ENCODE data around the gene PLB1. TPM values are rescaled to one million over a fixed set of nuclear protein-coding genes. Genes with fewer than 3 reads are reported as not detected.

Gene PLB1
- total and polyA plus RNA-seq, 3 experiments from 2014 or later: 0.16 to 0.39 (median 0.35) TPM

DNA sequence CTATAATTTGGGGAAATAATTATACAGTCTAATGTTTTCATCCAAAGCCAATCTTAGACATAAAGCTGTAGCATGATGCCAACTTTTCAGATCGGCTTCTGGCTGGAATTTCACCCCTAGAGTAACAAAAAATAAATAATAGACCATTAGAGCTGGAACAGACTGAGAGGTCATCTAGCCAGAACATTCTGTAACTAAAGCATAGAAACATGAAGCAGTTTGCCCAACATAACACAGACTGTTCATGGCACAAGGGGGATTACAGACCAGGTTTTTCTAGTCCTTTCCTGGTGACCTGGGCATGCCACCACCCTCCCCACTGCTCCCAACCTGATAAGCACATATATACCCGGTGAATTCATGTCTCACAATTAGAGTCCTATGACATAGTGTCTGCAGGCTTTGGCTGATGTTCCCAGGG, 139.3 kb downstream of the PLB1 start:
- CTCF ChIA-PET: no interaction called here
- POLR2A ChIA-PET: no interaction called here

DNA sequence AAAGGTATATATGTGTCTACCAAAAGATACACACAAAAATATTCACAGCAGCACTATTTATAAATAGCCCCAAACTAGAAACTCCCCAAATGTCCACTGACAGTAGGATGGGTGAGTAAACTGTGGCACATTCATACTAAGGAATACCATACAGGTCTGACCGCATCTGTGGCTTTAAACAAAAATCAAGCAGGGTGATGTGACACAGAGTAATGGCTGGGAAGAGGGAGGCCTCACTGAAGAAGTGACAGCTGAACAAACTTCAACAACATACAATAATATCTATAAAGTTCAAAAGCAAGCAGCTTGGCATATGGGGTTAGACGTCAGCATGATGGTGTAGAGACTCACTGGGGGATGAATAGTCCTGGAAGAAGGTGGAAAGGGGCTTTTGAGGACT, 140.6 kb downstream of the PLB1 start:
- Histone ChIP-seq H3K36me3 (ENCODE audit: insufficient read depth, low read length) (no peaks in the 10 kb centered on the region), H3K27ac (ENCODE audit: low read depth, low read length) (no peak overlapping the region), H3K9me3 (ENCODE audit: low read length) (no peaks in the 10 kb centered on the region), H3K4me3 (ENCODE audit: low read length) (no peak overlapping the region), H3K27me3 (ENCODE audit: insufficient read depth, low read length, poor library complexity, severe bottlenecking) (no peaks in the 10 kb centered on the region), H3K4me1 (ENCODE audit: insufficient read depth, low read length) (peaks cover 3% of the 10 kb centered on the region)
- no peak for DNase-seq
- Mint-ChIP-seq H3K4me3 (no peak overlapping the region), H3K4me1 (no peaks in the 10 kb centered on the region), H3K27me3 (peaks cover 0 to 11% of the 10 kb centered on the region in 2 donors), H3K36me3 (no peaks in the 10 kb centered on the region), H3K27ac (peak overlapping the region in 1 of 8 donors; percentile 47), H3K9me3 (no peaks in the 10 kb centered on the region)
- ChIA-PET POLR2A (no interaction called here), CTCF (no interaction called here)

More for the DNA sequence above, 139.3 kb downstream of the PLB1 start:
- Mint-ChIP-seq H3K9me3 (no peaks in the 10 kb centered on the region), H3K36me3 (no peaks in the 10 kb centered on the region), H3K27me3 (peaks cover 0 to 10% of the 10 kb centered on the region in 2 donors), H3K27ac (peak overlapping the region in 2 of 8 donors; percentile 1 to 41), H3K4me3 (no peak overlapping the region), H3K4me1 (no peaks in the 10 kb centered on the region)
- Histone ChIP-seq H3K4me3 (ENCODE audit: low read length) (no peak overlapping the region), H3K36me3 (ENCODE audit: insufficient read depth, low read length) (no peaks in the 10 kb centered on the region), H3K27me3 (ENCODE audit: insufficient read depth, low read length, poor library complexity, severe bottlenecking) (no peaks in the 10 kb centered on the region), H3K9me3 (ENCODE audit: low read length) (no peaks in the 10 kb centered on the region), H3K4me1 (ENCODE audit: insufficient read depth, low read length) (peaks cover 3% of the 10 kb centered on the region), H3K27ac (ENCODE audit: low read depth, low read length) (no peak overlapping the region)
- DNase-seq: no peak

DNA sequence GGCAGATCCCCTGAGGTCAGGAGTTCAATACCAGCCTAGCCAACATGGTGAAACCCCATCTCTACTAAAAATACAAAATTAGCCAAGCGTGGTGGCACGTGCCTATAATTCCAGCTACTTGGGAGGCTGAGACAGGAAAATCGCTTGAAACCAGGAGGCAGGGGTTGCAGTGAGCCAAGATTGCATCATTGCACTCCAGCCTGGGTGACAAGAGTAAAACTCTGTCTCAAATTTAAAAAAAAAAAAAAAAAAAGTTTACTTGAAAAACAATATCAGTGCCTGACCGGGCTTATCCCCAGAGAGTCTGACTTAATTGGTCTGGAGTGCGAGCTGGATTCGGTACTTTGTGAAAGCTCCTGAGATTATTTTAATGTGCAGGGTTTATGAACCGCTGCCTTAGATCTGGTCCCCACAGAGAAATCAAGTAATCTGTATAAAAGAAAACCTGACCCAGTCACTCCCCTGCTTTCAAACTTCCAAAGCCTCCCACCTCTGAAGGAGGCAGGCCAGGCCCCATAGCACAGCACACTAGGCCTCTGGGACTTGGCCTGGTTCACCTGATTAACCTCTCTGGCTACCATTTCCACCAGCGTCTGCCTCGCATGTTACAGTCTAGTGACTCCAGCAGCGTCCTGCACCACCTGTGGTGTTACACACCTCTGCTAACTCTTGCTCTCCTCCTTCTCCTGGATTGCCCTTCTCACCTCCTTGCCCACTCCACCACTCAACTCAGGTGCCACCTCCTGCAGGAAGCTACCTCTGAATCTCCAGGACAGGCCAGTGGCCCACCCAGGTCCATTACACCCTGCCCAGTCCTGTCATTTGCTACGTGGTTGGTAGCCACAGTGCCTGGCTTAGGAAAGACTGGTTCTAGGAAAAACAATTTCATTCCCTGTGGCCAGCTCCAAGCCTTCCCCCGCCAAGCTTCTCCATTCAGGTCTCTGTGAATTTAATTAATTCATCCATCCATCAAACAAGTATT, 141.5 kb downstream of the PLB1 start:
- CTCF ChIA-PET: no interaction called here
- Histone ChIP-seq H3K4me3 (ENCODE audit: low read length) (no peak overlapping the region), H3K27me3 (ENCODE audit: insufficient read depth, low read length, poor library complexity, severe bottlenecking) (no peaks in the 10 kb centered on the region), H3K36me3 (ENCODE audit: insufficient read depth, low read length) (no peaks in the 10 kb centered on the region), H3K4me1 (ENCODE audit: insufficient read depth, low read length) (peaks cover 3% of the 10 kb centered on the region), H3K9me3 (ENCODE audit: low read length) (no peaks in the 10 kb centered on the region), H3K27ac (ENCODE audit: low read depth, low read length) (no peak overlapping the region)
- POLR2A ChIA-PET: no interaction called here
- Mint-ChIP-seq H3K4me3 (no peak overlapping the region), H3K36me3 (no peaks in the 10 kb centered on the region), H3K27ac (peak overlapping the region in 1 of 8 donors; percentile 11), H3K27me3 (peaks cover 0 to 11% of the 10 kb centered on the region in 2 donors), H3K4me1 (no peaks in the 10 kb centered on the region), H3K9me3 (no peaks in the 10 kb centered on the region)
- DNase-seq: no peak

DNA sequence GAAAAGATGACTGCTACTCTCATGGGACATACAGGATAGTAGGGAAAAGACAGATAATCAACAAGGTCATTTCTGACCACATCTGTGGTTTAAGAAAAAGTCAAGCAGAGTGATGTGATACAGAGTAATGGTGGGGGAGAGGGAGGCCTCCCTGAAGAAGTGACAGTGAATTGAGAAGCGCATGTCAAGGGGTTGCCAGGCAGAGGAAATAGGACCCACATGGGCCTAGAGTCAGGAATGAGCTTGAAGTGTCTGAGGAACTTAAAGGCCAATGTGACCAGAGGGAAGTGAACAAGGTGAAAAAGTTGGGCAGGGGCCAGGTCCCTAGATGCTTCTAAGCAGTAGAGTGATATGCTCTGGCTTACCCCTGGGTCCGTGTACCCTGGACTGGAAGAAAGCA, 142.2 kb downstream of the PLB1 start:
- H3K27me3 Mint-ChIP-seq: peaks cover 0 to 11% of the 10 kb centered on the region in 2 donors
- no peaks in the 10 kb centered on the region for H3K36me3 Mint-ChIP-seq
- H3K27me3 ChIP-seq (ENCODE audit: insufficient read depth, low read length, poor library complexity, severe bottlenecking): no peaks in the 10 kb centered on the region
- no peak overlapping the region for H3K4me3 ChIP-seq (ENCODE audit: low read length)
- peaks cover 3% of the 10 kb centered on the region for H3K4me1 ChIP-seq (ENCODE audit: insufficient read depth, low read length)
- peak overlapping the region in 2 of 8 donors; percentile 11 for H3K27ac Mint-ChIP-seq
- H3K9me3 Mint-ChIP-seq: no peaks in the 10 kb centered on the region
- H3K36me3 ChIP-seq (ENCODE audit: insufficient read depth, low read length): no peaks in the 10 kb centered on the region
- H3K27ac ChIP-seq (ENCODE audit: low read depth, low read length): no peak overlapping the region
- H3K4me1 Mint-ChIP-seq: no peaks in the 10 kb centered on the region
- DNase-seq: no peak
- H3K9me3 ChIP-seq (ENCODE audit: low read length): no peaks in the 10 kb centered on the region
- ChIA-PET POLR2A (no interaction called here), CTCF (no interaction called here)
- no peak overlapping the region for H3K4me3 Mint-ChIP-seq

DNA sequence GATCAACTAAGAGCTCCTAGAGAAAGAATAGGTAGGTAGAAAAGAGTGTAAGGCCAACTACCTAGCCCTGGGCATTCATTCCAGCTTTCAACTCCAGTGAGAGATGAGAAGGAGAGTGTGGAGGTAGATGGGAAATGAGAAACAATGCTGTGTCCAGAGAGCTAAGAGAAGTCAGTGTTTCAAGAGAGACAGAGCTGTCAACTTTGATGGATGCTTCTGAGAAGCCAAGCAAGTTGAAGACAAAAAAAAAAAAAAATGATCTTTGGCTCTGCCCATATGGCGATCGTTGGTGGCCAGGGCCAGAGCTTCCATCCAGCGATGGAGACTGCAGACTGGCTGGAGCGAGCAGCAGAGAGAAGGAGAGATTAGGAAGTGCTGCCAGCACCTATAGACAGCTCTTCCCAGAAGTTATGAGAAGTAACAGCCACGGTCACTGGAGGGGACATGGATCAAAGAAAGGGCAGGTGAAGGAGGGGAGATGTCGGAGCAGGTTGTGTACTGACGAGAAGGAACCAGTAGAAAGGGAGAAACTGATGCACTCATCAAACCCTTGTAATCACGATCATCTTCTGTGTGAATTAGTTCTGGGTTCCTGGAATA, 143.3 kb downstream of the PLB1 start:
- Histone ChIP-seq H3K4me1 (ENCODE audit: insufficient read depth, low read length) (peaks cover 3% of the 10 kb centered on the region), H3K4me3 (ENCODE audit: low read length) (no peak overlapping the region), H3K36me3 (ENCODE audit: insufficient read depth, low read length) (no peaks in the 10 kb centered on the region), H3K27me3 (ENCODE audit: insufficient read depth, low read length, poor library complexity, severe bottlenecking) (no peaks in the 10 kb centered on the region), H3K9me3 (ENCODE audit: low read length) (no peaks in the 10 kb centered on the region), H3K27ac (ENCODE audit: low read depth, low read length) (no peak overlapping the region)
- DNase-seq: no peak
- H3K27ac Mint-ChIP-seq: peak overlapping the region in 2 of 8 donors; percentile 77 to 78
- CTCF ChIA-PET: no interaction called here
- H3K9me3 Mint-ChIP-seq: no peaks in the 10 kb centered on the region
- H3K4me3 Mint-ChIP-seq: no peak overlapping the region
- H3K27me3 Mint-ChIP-seq: peaks cover 0 to 7% of the 10 kb centered on the region in 2 donors
- H3K4me1 Mint-ChIP-seq: no peaks in the 10 kb centered on the region
- no peaks in the 10 kb centered on the region for H3K36me3 Mint-ChIP-seq
- POLR2A ChIA-PET: no interaction called here

DNA sequence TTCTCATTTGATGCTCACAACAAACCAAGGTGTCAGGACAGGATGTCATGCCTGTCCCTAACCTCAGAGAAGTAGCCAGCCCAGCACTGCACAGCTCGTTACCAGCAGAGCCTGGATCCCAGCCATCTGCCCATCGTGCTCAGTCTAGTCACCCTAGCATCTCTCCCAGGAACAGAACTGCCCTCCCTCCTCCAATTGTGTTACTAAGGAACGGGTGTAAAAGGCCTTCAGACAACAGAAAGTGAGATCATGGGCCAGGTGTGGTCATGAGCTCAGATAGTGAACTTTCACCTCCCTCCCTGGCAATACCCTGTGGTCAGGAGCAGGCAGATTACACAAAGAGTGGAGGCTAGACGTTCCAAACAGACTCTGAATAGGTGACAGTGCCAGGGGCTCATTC, 144.0 kb downstream of the PLB1 start:
- H3K9me3 Mint-ChIP-seq: no peaks in the 10 kb centered on the region
- H3K27ac ChIP-seq (ENCODE audit: low read depth, low read length): no peak overlapping the region
- H3K9me3 ChIP-seq (ENCODE audit: low read length): no peaks in the 10 kb centered on the region
- POLR2A ChIA-PET: no interaction called here
- H3K27me3 Mint-ChIP-seq: peaks cover 0 to 7% of the 10 kb centered on the region in 2 donors
- H3K36me3 ChIP-seq (ENCODE audit: insufficient read depth, low read length): no peaks in the 10 kb centered on the region
- no peak overlapping the region for H3K4me3 ChIP-seq (ENCODE audit: low read length)
- CTCF ChIA-PET: no interaction called here
- H3K4me1 ChIP-seq (ENCODE audit: insufficient read depth, low read length): peaks cover 3% of the 10 kb centered on the region
- H3K27ac Mint-ChIP-seq: peak overlapping the region in 3 of 8 donors; percentile 60 to 76 (median 62)
- no peaks in the 10 kb centered on the region for H3K4me1 Mint-ChIP-seq
- no peaks in the 10 kb centered on the region for H3K27me3 ChIP-seq (ENCODE audit: insufficient read depth, low read length, poor library complexity, severe bottlenecking)
- no peak overlapping the region for H3K4me3 Mint-ChIP-seq
- DNase-seq: no peak
- H3K36me3 Mint-ChIP-seq: no peaks in the 10 kb centered on the region

DNA sequence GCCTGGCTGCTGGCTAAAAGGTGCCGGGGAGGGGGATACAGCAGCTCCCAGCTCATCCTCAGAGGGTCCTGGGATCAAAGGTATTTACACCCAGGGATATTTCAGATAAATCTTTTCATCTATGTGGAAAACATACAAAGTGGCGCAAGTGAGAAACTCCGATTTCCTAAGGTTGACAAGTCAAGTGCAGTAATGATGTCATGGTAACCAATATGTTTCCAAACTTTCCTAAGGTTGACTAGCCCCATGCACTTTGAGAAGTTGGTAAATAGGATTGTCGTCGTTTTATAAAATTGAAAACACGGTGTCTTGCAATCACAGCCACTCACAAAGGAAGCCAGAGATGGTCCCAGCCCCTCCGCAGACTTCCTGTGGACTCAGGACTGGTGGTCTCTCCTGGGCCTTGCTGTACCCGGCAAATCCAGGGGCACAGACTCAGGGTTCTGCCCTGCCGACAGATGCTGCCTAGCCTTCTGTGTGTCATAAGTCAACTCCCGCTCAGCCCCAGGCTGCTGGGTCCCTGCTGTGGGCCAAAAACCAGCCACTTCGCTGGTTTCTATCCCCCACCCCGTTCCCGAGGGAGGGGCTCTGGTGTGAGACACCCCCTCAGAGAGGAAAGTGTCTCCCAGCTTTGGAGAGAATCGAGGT, 144.5 kb downstream of the PLB1 start:
- Mint-ChIP-seq H3K27me3 (peaks cover 0 to 5% of the 10 kb centered on the region in 2 donors), H3K4me3 (no peak overlapping the region), H3K4me1 (no peaks in the 10 kb centered on the region), H3K9me3 (no peaks in the 10 kb centered on the region), H3K36me3 (no peaks in the 10 kb centered on the region), H3K27ac (peak overlapping the region in 2 of 8 donors; percentile 33 to 76)
- Histone ChIP-seq H3K4me3 (ENCODE audit: low read length) (no peak overlapping the region), H3K27me3 (ENCODE audit: insufficient read depth, low read length, poor library complexity, severe bottlenecking) (no peaks in the 10 kb centered on the region), H3K4me1 (ENCODE audit: insufficient read depth, low read length) (peaks cover 3% of the 10 kb centered on the region), H3K9me3 (ENCODE audit: low read length) (no peaks in the 10 kb centered on the region), H3K27ac (ENCODE audit: low read depth, low read length) (no peak overlapping the region), H3K36me3 (ENCODE audit: insufficient read depth, low read length) (no peaks in the 10 kb centered on the region)
- ChIA-PET POLR2A (no interaction called here), CTCF (no interaction called here)
- DNase-seq: no peak

DNA sequence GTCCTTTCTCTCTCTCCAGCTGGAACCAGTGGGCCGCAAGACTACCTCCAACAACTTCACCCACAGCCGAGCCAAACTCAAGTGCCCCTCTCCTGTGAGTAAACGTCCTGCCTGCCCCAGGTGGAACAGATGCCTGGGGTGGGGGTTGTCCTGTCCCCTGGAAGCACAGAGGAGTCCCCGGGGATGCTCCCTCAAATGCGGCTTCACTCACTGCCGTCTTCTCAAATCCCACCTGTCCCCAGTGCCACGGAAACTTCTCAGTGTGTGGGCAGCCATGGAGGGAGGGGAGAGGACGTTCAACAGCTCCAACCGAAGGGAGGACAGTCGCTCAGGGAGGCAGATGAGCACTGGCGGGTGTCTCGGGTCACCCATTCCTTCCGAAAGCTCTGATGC, 145.0 kb downstream of the PLB1 start:
- no peak for DNase-seq
- CTCF ChIA-PET: interaction anchor here (1.0 kb wide), 1 partner anchor 47 kb away, joined by 4 read pairs; no protein-coding TSS in a partner anchor
- Mint-ChIP-seq H3K36me3 (no peaks in the 10 kb centered on the region), H3K27me3 (peaks cover 0 to 5% of the 10 kb centered on the region in 2 donors), H3K9me3 (no peaks in the 10 kb centered on the region), H3K4me3 (no peak overlapping the region), H3K4me1 (no peaks in the 10 kb centered on the region), H3K27ac (peak overlapping the region in 1 of 8 donors; percentile 74)
- Histone ChIP-seq H3K27ac (ENCODE audit: low read depth, low read length) (no peak overlapping the region), H3K4me3 (ENCODE audit: low read length) (no peak overlapping the region), H3K36me3 (ENCODE audit: insufficient read depth, low read length) (no peaks in the 10 kb centered on the region), H3K9me3 (ENCODE audit: low read length) (no peaks in the 10 kb centered on the region), H3K4me1 (ENCODE audit: insufficient read depth, low read length) (peaks cover 3% of the 10 kb centered on the region), H3K27me3 (ENCODE audit: insufficient read depth, low read length, poor library complexity, severe bottlenecking) (no peaks in the 10 kb centered on the region)
- POLR2A ChIA-PET: no interaction called here
